ENCODE data around the gene KCNT1.

DNA sequence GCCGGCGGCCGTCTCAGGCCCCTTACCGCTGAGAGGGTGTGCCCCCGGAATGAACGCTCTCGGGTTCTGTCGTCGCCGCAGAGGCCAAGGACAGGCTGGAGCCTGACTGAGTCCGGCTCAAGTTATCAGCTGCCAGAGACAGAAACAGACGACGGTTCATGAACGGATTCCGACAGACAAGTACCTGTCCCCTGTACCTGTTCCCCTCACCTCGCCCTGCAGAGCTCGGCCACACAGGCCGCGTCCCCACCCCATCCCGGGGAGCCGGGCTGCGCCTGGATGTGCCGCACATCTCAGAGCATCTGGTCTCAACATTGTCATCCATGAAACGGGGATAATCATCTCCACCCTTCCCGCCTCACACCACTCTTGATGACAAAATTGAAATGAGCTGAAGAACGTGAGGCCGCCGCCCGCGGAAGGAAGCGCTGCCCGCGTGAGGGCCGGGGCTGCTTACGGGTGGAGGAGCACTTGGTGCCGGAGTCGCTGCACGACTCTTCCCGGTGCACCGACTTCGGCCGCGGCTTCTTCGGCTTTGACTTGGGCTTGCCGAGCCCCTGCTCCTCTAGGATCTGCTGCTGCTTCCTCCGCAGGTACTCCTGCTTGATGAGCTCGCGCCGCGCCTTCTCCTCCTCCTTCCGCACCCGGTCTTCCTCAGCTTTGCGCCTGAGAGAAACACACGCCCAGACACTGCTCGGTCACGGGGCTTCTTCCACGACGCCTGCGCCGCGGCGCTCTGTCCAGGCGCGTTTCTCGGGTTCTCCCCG, 116.1 kb downstream of the KCNT1 start:
- TF ChIP-seq, protein P1, sequence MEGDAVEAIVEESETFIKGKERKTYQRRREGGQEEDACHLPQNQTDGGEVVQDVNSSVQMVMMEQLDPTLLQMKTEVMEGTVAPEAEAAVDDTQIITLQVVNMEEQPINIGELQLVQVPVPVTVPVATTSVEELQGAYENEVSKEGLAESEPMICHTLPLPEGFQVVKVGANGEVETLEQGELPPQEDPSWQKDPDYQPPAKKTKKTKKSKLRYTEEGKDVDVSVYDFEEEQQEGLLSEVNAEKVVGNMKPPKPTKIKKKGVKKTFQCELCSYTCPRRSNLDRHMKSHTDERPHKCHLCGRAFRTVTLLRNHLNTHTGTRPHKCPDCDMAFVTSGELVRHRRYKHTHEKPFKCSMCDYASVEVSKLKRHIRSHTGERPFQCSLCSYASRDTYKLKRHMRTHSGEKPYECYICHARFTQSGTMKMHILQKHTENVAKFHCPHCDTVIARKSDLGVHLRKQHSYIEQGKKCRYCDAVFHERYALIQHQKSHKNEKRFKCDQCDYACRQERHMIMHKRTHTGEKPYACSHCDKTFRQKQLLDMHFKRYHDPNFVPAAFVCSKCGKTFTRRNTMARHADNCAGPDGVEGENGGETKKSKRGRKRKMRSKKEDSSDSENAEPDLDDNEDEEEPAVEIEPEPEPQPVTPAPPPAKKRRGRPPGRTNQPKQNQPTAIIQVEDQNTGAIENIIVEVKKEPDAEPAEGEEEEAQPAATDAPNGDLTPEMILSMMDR (IDR thresholded peaks at IDR 0.05; ENCODE audit: low read depth, low read length) = no peak
- no peak for TF ChIP-seq EZH2phosphoT487 (IDR thresholded peaks at IDR 0.05; ENCODE audit: low read depth)

Data from OCI-LY3 (cell line).